ENCODE data around the gene THBS1. TPM values are rescaled to one million over a fixed set of nuclear protein-coding genes. Genes with fewer than 3 reads are reported as not detected.

THBS1 gene
- total and polyA plus RNA-seq, 2 donors (not counting 1 experiment from before 2014, with no cell fraction given), result 0.63 to 4.3 TPM

GRCh38 chr15:39582286-39582976 is 1.6 kb downstream of the THBS1 start:
- Mint-ChIP-seq H3K4me3 (no peak overlapping the region), H3K27me3 (peaks cover 55% of the 10 kb centered on the region)
- intact Hi-C loops (cut with micrococcal nuclease), result no loop called here

More at GRCh38 chr15:39582286-39582976, 1.6 kb downstream of the THBS1 start:
- Histone ChIP-seq H3K27me3 (replicated peaks in 1 of 4; ENCODE audit: control extremely low read depth in 1 of 4, control insufficient read depth in 3 of 4, insufficient read depth in 4 of 4, low read length in 3 of 4) (peaks cover 0 to 28% (median 4%) of the 10 kb centered on the region in 4 experiments), H3K4me1 (ENCODE audit: control insufficient read depth in 2 of 2, insufficient read depth in 2 of 2, low read length in 2 of 2) (peaks cover 6 to 20% of the 10 kb centered on the region in 2 donors), H4K20me1 (ENCODE audit: control insufficient read depth, insufficient read depth, low read length, poor library complexity, severe bottlenecking) (no peaks in the 10 kb centered on the region), H3K79me2 (ENCODE audit: control insufficient read depth, insufficient read depth, low read length) (no peaks in the 10 kb centered on the region), H3K4me2 (replicated peaks; ENCODE audit: low read depth, low read length, poor library complexity, severe bottlenecking) (no peak overlapping the region), H2AFZ (ENCODE audit: insufficient read depth, low read depth, low read length, poor library complexity, severe bottlenecking) (no peak overlapping the region), H3K9me3 (ENCODE audit: control extremely low read depth in 1 of 3, control insufficient read depth in 2 of 3, insufficient read depth in 1 of 3, low read length in 2 of 3) (no peaks in the 10 kb centered on the region), H3K9ac (ENCODE audit: low read length) (no peak overlapping the region), H3K4me3 (ENCODE audit: control extremely low read depth in 1 of 5, extremely low read depth in 1 of 5, insufficient read depth in 1 of 5, low read depth in 2 of 5, low read length in 4 of 5) (no peak overlapping the region), H3K36me3 (replicated peaks in 1 of 2; ENCODE audit: control extremely low read depth in 1 of 2, control insufficient read depth in 1 of 2, extremely low read depth in 1 of 2, insufficient read depth in 2 of 2, low read length in 1 of 2) (no peaks in the 10 kb centered on the region), H3K27ac (ENCODE audit: low read length in 2 of 2) (no peak overlapping the region)
- TF ChIP-seq EZH2 (IDR thresholded peaks at IDR 0.05; ENCODE audit: borderline replicate concordance, insufficient read depth, low read depth, low read length, poor library complexity, severe bottlenecking) (no peak), CTCF (IDR thresholded peaks at IDR 0.05) (no peak)
- no peak for DNase-seq
- no peak for ATAC-seq (ENCODE audit: low read depth)
- H3K4me1 Mint-ChIP-seq, result peaks cover 13% of the 10 kb centered on the region
- ChIA-PET CTCF (no interaction called here), POLR2A (no interaction called here)
- no peak overlapping the region for H3K27ac Mint-ChIP-seq
- WGBS (ENCODE audit: insufficient coverage), result 95% methylated on average over 20 of the region's 20 CpGs
- H3K9me3 Mint-ChIP-seq (ENCODE audit: insufficient read depth), result no peaks in the 10 kb centered on the region
